HG02759 (cell line): ENCODE data around the gene SPRED3.
"Not testable (repeated sequence)": the region's sequence is repeated elsewhere in the genome, so short reads cannot be mapped to it uniquely, and the experiment has no call there.

Experiments used
- ATAC-seq: cut with Tn5 transposase; IDR thresholded peaks from one replicate; pipeline ENCODE4 v1.9.1; 2021; ENCODE audit warnings: mild to moderate bottlenecking, moderate library complexity; ENCODE audit not compliant: unreplicated experiment

Gene SPRED3

DNA sequence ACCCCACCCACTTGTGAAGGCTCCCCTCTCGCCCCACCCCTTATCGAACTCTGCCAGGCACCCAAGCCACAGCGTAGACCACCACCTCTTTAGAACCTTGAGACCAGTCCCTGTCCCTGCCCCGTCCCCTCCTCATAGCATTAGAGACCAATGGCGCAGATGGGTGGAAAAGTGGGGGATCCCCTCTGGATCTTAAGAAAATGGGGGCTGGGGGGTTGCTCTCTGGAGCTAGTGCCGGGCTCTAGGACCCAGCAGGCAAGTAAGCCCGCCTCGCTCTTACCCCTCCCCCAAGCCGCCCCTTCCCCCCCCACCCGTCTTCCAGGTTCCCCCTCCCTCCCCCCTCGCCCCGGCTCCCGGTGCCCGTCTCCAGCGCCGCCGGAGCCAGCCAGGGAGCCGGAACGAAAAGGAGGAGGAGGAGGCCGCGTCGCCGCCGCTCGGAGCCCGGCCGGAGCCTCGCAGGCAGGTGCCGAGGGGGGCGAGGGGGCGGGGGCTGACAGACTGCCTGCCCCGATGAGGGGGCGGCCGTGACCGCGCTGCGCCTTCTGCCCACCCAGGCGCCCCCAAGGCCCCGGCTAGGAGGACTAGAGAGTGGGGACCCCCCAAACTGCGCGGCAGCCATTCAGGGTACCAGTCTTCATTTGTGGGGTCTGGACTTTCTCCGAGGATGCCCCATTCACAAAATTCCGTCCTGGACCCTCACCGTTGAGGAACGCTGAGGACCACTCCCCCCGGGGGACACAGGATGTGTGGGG lies at the start of gene SPRED3:
TSS of gene SPRED3 (plus strand) at position 349 of the 752 bp plus-strand sequence. CDS start 1,606 bp downstream, outside the sequence.
- ATAC-seq: no peak

DNA sequence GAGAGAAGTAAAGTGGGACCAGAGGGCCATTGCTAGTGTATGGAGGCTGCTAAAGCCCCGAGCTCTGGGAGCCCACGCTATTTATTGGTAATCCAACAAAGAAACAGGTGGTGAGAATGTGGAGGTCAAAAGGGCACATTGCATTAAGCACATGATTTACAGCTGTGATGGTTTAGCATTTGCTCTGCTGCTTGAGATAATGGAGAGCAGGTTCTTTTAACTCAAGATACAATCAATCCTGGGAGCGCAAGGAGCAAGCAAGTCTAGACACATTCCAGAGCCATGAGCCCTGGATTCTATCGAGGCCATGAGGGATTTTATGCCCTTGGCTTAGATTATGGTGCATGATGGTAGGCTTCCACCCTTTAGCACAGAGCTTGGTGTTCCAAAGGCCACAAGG lies 49.5 kb upstream of the SPRED3 start:
- not testable (repeated sequence) for ATAC-seq

- no peak for ATAC-seq
Measured at GRCh38 chr19:38340927-38341326, 47.6 kb upstream of the SPRED3 start.

GRCh38 chr19:38346837-38347236 lies 41.7 kb upstream of the SPRED3 start:
- ATAC-seq: no peak

DNA sequence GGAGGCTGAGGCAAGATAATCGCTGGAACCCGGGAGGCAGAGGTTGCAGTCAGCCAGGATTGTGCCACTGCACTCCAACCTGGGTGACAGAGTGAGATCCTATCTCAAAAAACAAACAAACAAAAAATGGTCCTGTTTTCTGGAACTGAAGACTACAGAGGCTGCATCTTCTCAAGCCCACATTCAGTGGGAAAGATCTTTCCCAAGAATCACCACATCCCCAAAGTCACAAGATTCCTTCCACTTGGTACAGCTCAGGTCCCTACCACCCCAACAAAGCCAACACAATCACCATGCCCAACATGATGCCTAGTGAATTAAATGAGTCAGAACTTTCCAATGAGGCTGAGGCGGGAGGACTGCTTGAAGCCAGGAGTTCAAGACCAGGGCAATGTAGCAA lies 37.6 kb upstream of the SPRED3 start:
- ATAC-seq: no peak

- ATAC-seq: no peak
Measured at GRCh38 chr19:38351865-38352395, 36.6 kb upstream of the SPRED3 start.

DNA sequence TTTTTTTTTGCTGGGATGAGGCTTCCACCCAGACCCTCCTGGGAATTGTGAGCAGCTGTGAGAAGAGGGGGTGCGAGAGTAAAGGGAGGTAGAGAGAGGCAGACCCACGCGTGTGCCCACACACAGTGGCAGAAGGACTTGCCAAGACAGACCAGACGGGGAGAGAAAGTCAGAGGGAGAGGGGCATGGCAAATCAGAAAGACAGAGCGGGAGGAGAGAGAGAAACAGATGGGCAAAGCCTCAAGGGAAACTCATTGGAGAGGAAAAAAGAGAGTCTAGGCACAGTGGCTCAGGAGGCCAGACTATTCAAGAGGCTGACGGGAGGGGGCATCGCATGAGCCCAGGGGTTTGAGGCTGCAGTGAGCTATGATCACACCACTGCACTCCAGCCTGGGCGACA lies 35.9 kb upstream of the SPRED3 start:
- ATAC-seq: no peak

DNA sequence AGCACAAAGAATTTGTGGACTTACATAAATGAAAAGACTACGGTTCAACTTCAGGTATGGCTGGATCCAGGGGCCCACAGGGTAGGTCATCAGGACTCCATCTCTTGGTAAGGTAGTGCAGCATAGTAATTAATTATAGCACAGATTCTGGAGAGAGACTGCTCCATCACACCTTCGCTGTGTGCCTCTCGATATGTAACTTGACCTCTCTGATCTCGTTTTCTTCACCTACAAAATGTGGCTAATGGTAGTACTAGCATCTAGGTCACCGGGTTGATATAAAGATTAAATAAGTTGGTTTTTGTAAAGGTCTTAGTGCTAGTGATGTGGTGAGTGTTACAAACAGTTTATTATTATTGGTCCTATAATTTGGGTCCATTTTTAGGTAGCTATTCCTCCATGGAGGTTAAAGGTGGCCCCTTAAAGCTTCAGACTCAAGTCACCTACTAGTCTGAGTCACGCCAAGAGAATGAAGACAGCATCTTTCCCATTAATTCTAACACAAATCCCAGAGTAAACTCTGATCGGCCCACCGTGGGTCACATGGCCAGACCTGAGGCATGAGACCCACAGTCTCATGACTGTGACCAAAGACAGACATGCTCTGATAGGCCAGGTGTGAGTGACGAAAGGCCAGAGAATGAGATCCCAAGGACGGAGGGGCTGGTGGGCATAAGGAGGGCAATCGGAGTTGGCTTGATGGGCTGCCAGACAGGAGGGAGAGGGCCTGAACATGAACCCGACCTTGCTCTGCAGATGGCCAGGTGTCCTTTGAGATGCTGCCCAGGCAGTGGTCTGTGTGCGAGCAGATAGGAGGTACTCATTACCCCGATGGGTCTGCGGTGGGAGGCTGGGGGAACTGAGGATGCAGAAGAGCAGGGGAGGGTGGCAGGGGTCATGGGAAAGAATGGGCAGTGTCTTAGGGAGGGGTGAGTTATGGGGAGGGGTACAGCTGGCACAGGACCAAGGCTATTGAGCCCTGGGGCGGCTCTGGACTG lies 32.5 kb upstream of the SPRED3 start:
- ATAC-seq: no peak

GRCh38 chr19:38358071-38358470 lies 30.4 kb upstream of the SPRED3 start:
- ATAC-seq: no peak

DNA sequence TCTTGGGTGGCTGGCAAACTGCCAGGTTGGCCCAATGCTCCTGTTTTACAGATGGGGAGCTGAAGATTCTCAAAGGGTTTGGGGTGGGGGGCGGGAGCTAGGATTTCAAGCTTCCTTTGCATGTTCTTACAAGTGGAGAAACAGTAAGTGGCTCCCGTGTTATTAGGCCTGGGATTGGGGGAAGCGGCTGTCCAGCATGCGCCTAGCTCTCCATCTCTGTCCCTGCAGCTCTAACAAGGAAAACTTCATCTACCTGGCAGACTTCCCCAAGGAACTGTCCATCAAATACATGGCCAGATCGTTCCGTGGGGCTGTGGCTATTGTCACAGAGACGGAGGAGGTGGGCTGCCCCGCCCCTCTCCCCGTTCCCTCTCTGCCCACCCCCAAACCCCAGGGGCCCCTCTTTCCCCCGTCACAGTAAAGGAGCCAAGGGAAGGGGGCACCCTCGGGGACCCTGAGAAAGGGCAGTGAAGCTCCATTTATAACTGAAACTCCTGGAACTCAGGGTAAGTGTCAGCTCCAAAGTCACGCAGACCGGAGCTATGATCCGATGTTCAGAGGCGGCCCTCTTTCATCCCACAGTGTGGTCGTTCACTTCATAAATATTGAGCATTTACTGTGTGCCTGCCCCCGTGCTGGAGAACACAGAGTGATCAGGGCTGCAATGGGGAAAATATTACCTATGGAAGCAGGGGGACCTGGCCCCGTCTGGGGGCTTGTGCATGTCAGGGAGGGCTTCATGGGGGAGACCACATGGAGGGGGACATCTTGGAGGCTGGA lies 29.1 kb upstream of the SPRED3 start:
- no peak for ATAC-seq

- no peak for ATAC-seq
Measured at GRCh38 chr19:38360351-38360750, 28.1 kb upstream of the SPRED3 start.

- no peak for ATAC-seq
Measured at GRCh38 chr19:38360839-38361631, 27.5 kb upstream of the SPRED3 start.

GRCh38 chr19:38361633-38362075 lies 26.8 kb upstream of the SPRED3 start:
- peak; percentile 58 for ATAC-seq

DNA sequence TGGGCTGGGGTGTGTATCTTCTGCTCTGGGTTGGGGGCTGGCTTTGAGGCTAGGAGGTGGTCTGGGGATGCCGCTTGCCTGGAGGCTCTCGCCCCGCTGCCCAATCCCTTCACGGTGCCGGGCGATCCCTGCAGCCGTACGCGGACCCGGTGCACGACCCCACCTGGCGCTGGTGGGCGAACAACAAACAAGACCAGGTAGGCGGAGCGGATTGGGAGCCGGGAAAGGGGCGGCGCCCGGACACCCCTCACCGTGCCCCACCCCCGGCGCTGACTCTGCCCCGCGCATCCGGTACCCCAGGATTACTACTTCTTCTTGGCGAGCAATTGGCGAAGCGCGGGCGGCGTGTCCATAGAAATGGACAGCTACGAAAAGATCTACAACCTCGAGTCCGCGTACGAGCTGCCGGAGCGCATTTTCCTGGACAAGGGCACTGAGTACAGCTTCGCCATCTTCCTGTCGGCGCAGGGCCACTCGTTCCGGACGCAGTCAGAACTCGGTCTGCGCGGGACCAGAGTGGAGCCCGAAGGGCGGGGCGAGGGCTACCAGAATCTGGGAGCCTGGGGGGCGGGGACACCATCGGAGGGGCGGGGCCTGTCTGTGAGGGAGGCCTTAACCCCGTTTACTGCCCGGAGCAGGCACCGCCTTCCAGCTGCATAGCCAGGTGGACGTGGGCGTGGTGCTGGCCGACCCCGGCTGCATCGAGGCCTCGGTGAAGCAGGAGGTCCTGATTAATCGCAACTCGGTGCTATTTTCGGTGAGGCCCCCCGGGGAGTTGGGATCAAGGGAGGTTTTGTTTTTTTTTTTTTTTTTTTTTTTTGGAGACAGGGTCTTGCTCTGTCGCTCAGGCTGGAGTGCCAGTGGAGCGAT lies 26.2 kb upstream of the SPRED3 start:
- peak; percentile 46 for ATAC-seq

- not testable (repeated sequence) for ATAC-seq
Measured at GRCh38 chr19:38362946-38363688, 25.4 kb upstream of the SPRED3 start.

GRCh38 chr19:38367041-38367440 lies 21.5 kb upstream of the SPRED3 start:
- no peak for ATAC-seq

GRCh38 chr19:38369584-38369983 lies 18.9 kb upstream of the SPRED3 start:
- no peak for ATAC-seq

- no peak for ATAC-seq
Measured at GRCh38 chr19:38370299-38370698, 18.2 kb upstream of the SPRED3 start.
